ENCODE results near the gene PPHLN1.

DNA sequence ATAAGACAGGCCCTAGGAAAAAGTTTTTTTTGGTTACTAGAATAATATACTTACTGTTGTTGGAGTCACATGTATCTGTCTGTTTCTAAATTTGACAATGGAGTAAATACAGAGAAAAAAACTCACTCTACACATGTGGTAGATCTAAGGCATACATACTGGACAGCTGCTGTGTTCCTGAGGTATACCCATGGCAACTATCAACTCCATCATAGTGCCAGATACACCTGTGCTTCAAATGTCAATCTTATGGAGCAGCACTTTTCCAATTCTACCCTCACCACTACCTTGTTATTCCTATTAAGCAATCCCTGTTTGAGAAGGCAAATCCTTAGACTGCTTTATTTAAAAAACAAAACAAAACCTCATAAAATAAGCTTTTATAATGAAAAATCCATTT lies 3.4 kb upstream of the PPHLN1 start:
- TF ChIP-seq, protein P1, sequence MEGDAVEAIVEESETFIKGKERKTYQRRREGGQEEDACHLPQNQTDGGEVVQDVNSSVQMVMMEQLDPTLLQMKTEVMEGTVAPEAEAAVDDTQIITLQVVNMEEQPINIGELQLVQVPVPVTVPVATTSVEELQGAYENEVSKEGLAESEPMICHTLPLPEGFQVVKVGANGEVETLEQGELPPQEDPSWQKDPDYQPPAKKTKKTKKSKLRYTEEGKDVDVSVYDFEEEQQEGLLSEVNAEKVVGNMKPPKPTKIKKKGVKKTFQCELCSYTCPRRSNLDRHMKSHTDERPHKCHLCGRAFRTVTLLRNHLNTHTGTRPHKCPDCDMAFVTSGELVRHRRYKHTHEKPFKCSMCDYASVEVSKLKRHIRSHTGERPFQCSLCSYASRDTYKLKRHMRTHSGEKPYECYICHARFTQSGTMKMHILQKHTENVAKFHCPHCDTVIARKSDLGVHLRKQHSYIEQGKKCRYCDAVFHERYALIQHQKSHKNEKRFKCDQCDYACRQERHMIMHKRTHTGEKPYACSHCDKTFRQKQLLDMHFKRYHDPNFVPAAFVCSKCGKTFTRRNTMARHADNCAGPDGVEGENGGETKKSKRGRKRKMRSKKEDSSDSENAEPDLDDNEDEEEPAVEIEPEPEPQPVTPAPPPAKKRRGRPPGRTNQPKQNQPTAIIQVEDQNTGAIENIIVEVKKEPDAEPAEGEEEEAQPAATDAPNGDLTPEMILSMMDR (IDR thresholded peaks at IDR 0.05) = no peak
- no peak for TF ChIP-seq POLR2A (IDR thresholded peaks at IDR 0.05)

All from Peyer's patch (tissue), 4 donors.